ENCODE data around the gene EML6.
"Not testable (repeated sequence)": the region's sequence is repeated elsewhere in the genome, so short reads cannot be mapped to it uniquely, and the experiment has no call there.

EML6 gene

DNA sequence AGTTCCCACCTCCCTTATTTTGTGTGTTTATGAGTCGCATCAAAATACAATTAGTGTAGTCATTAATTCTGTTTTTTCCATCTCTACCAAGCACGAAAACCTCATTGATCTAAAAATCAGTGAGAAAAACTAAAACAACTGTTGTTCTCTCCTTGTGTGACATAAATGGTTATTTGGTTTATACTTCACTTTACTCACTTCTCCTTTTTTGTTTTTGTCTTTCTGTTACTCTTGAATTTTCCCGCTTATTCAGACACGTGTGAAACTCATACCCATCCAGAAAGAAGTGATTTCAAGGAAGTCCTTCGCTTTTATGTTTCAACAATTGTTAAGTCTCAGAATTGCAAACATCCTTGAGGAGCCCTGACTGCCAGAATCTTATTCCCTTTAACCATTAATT is 121.6 kb downstream of the EML6 start:
- no peak for DNase-seq (ENCODE audit: low read depth in 2 of 2)

DNA sequence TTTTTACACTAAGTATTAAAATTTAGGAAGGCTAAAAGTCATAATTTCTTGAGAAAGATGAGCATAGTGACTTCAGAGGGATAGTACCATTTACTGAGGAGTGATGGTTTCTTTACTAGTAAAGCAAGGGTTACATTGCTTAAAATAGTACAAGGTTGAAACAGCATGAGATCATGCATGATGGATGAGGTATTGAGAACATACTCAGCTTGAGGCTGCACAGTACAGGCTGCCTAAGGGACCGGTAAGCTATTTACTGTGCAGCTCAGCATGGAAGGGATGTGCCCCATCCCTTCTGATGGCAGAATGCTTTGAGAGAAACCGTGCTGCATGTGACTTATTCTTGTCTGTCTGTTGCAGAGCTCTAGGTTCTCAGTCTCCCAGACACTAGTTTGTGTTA is 122.1 kb downstream of the EML6 start:
- no peak for DNase-seq (ENCODE audit: low read depth in 2 of 2)

DNA sequence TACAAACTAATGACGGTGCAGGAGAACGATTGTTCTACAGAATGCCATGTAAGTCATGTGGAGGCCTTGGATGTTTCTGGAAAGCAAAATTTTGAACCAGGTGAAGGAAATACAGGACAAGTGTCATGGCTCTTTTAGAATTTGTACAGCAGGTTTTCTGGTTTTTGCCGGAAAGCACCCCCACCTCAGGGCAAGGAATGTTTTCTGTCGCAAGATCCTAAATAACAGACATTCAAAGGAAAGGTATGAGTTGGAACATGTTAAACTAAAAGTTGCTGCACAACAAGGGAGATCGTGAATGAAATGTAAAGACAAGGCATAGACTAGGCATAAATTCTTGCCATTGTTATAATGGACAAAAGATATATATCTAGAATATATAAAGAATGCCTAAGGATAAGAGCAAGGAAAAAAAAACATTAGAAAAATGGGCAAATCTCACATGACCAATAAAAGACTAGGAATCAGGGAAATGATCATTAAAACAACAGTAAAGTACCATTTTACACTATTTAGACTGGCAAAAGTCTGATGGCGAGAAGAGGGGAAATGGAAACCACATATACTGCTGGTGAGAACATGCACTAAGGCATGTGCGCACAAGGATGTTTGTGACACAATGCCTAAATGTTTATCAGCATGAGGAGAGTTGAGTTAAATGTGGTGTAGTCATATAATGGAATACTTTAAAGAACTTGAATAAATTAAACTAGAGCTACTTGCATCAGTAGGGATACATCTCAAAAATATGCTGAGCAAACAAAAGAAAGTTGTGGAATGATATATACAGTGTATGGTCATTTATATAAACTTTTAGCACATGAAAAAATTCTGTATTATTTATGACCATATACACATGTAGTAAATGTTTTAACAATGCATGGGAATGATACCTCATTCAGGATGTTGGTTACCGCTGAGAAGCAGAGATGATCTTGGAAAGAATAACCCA is 127.0 kb downstream of the EML6 start:
- no peak for DNase-seq (ENCODE audit: low read depth in 2 of 2)

DNA sequence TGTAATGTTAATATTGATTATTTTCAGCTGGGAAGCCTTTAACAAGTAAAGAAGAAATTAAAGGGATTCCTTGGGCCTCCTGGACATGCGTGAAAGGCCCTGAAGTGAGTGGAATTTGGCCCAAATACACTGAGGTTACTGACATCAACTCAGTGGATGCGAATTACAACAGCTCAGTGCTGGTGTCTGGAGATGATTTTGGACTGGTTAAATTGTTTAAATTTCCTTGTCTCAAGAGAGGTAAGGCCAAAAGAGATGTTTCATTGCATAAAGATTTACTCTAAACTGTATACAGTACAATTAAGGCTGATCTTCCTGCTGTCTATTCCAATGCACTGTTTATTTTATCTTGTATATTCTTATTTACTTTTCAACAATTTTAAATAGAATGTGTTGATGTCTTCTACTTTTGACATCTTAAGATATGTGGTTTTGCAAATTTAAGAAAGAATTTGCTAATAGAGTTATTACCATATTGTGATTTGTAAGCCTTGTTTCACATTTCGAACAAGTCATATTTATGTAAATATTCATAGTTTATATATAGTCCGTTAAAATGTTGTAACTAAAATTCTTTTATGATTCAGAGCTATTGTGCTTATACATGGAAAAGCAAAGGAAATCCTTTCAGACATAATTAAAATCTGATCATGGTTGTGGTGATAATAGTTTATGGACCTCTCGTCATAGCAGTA is 130.3 kb downstream of the EML6 start:
- DNase-seq (ENCODE audit: low read depth in 2 of 2) = no peak

- DNase-seq (ENCODE audit: low read depth in 2 of 2) = no peak
These were observed 132.0 kb downstream of the EML6 start for GRCh38 chr2:54855434-54855833.

- DNase-seq (ENCODE audit: low read depth in 2 of 2) = no peak
These were observed 134.7 kb downstream of the EML6 start for GRCh38 chr2:54858021-54858681.

DNA sequence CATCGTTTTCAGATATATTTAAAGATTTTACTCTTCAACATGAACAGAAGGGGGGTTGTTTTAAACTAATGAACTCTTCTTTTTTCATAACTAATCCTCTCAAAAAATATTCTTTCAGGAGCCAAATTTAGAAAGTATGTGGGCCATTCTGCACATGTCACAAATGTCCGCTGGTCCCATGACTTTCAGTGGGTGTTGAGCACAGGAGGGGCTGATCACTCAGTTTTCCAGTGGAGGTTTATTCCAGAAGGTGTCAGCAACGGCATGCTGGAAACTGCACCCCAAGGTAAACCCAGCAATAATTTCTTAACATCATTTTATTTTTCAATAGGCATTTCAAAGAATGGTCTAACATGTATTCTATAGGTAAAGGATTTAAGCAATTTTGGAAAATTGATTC is 136.0 kb downstream of the EML6 start:
- no peak for DNase-seq (ENCODE audit: low read depth in 2 of 2)

DNA sequence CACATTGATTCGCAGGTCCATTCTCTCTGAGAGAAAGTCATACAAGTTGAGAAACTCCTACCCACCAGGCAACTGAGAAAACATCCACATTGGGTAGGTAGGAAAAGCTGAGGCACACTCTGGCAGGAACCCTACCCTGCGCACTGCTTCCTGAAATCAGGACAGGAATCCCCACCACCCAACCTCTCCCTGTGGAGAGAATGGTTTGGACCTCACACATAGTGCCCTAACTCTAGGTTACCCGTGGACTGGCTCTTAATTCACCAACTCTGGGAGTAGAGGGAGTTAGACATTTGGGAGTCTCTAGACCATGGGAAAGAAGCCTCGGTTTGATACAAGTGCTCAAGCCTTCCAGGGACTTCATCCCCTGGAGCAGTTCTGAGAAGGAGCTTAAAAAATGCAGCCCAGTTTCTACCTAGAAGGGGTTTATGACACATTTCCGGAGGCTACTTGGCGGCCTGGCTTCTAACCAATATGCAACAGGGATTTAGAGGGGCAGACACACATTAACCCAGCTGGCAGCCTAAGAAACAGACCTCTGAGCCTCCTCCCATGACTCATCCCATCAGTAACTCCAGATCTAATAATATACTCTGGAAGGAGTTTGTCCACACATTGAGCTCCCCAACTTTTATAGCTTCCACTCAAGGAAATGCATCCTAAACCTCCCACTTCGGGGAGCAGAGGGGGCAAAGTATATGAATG is 136.7 kb downstream of the EML6 start:
- DNase-seq (ENCODE audit: low read depth in 2 of 2) = peak; percentile 57 to 63

DNA sequence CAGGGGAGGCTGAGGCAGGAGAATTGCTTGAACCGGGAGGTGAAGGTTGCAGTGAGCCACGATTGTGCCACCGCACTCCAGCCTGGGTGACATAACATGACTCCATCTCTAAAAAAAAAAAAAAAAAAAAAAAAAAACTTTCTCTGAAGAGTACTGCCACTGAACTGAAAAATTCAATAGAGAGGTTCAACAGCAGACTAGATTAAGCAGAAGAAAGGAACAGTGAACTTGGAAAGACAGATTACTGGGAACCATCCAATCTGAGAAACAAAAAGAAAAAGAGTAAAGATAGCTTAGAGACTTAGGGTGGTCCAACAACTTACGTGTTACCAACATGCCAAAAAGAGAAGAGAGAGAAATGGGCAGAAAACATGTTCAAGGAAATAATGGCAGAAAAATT is 138.8 kb downstream of the EML6 start:
- no peak for DNase-seq (ENCODE audit: low read depth in 2 of 2)

GRCh38 chr2:54862742-54863141 is 139.3 kb downstream of the EML6 start:
- no peak for DNase-seq (ENCODE audit: low read depth in 2 of 2)

DNA sequence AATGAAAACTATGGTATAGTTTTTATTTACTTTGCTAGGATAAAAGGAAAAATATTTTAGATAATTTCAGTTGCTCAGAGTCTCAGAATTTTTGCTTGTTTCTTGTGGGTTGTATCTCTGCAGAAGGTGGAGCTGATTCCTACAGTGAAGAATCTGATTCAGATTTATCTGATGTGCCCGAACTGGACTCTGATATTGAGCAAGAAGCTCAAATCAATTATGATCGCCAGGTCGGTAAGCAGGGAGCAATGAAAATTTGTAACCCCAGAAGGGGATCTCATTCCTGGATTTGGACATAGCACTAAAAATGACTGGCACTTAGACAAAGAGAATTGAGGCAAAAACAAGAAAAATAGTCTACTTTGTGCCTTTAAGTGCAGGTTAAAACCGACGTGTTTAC is 140.2 kb downstream of the EML6 start:
- no peak for DNase-seq (ENCODE audit: low read depth in 2 of 2)

GRCh38 chr2:54864096-54864495 is 140.6 kb downstream of the EML6 start:
- DNase-seq (ENCODE audit: low read depth in 2 of 2) = no peak

GRCh38 chr2:54864727-54865126 is 141.3 kb downstream of the EML6 start:
- no peak for DNase-seq (ENCODE audit: low read depth in 2 of 2)

GRCh38 chr2:54866179-54866578 is 142.7 kb downstream of the EML6 start:
- no peak for DNase-seq (ENCODE audit: low read depth in 2 of 2)

DNA sequence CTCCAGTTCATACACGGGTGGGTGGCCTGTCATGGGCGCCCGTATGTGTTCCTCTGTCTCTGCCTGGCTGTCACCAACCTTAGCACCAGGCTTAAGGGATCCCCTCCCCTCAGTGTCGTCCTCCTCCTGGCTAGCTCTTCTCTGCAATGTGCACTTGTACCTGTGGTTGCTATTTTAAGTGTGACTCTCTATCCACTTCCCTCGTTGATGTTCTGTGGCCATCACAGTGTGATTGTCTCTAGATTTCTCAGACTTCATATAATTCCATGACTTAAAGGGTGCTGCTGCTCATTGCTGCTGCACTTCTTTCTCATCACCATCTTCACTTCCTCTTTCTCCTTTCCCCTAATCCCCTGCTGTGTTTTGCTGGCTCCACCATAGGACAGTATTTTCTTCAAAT is 143.4 kb downstream of the EML6 start:
- no peak for DNase-seq (ENCODE audit: low read depth in 2 of 2)

DNA sequence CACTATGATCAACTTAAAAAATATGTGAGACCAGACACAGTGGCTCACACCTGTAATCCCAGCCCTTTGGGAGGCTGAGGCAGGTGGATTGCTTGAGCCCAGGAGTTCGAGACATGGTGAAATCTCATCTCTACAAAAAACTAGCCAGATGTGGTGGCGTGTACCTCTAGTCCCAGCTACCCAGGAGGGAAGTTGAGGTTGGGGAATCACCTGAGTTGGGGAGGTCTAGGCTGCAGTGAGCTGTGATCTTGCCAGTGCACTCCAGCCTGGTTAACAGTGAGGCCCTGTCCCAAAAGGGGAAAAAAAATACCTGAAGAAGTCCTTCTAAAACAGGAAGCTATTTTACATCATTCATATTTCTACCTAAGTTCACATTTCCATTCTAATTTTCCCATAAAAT is 144.0 kb downstream of the EML6 start:
- DNase-seq (ENCODE audit: low read depth in 2 of 2) = no peak

GRCh38 chr2:54871457-54872107 is 148.1 kb downstream of the EML6 start:
- no peak for DNase-seq (ENCODE audit: low read depth in 2 of 2)

DNA sequence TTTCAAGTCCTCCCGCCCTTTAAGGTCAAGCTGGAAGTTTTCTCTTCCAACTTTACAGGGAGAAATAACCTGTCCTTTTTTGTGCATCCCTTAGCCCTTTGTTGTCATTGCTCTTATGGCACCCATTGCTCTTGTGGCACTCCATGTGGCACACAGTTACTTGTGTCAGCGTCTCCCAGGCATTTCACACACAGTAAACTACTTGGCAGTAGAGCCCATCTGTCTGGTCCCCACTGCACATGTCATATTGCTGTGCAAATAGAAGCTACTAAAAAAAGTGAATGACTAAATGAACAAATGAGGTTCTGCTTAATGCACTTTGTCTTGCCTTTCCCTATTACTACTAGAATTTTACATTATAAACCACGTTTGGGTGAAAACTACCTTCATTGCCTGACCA is 149.3 kb downstream of the EML6 start:
- DNase-seq (ENCODE audit: low read depth in 2 of 2) = no peak

GRCh38 chr2:54873236-54873635 is 149.8 kb downstream of the EML6 start:
- not testable (repeated sequence) for DNase-seq (ENCODE audit: low read depth in 2 of 2)

DNA sequence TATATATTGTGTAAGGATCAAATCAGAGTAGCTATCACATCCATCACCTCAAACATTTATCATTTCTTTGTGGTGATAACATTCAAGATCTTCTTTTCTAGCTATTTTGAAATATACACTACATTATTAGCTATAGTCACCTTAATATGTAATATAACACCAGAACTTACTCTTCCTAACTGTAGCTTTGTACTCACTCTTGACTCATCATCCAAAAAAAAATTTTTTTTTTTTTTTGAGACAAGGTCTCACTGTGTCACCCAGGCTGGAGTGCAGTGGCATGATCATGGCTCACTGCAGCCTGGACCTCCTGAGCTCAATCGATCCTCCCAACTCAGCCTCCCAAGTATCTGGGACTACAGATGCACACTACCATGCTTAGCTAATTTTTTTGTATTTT is 153.3 kb downstream of the EML6 start:
- DNase-seq (ENCODE audit: low read depth in 2 of 2) = no peak

DNA sequence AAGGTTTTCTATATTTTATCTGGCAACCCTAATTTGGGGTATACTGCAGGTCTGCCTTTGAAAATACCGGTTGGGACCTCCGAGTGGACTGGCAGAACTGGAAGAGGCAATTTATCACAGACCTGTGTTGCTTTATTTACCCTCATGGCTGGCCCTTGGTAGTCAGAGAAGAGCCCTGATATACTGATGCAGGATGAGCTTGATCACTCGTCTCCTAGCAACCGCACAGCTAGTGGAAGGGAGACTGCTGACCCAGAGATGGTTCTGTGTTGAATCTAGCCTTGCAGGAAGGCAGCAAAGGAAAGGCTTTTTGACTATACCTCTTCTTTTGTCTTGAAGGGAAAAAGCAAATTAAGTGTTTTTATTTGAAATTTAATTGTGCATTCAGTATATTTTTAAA is 154.7 kb downstream of the EML6 start:
- no peak for DNase-seq (ENCODE audit: low read depth in 2 of 2)

Measured in fibroblast of skin of left quadriceps (primary cell).